HEK293 (cell line): ENCODE results near the gene GAL3ST3.

Source experiments
- CTCF ChIA-PET: fragments of 350-600 bp; formaldehyde crosslinking; extraction: SDS; loops from one replicate; lab custom pipeline; 2021; ENCODE audit warnings: antibody characterized with exemption; lab: Yijun Ruan, JAX
- POLR2A ChIA-PET: fragments of 300-600 bp; formaldehyde crosslinking; extraction: SDS; loops from one replicate; lab custom pipeline; 2020; ENCODE audit warnings: antibody characterized with exemption, inconsistent platforms; lab: Yijun Ruan, JAX
- H3K27ac ChIP-seq: fragments of 200-500 bp; sonication (Bioruptor generic); 2 replicates; pipeline ENCODE4 v1.5.1; 2014; ENCODE audit warnings: low read depth, low read length, control low read depth, inconsistent platforms; ENCODE audit errors: extremely low read depth
- H3K36me3 ChIP-seq, 2 experiments: fragments of 200-500 bp in 1 of 2; sonication (Bioruptor generic) in 1 of 2; 1 replicate in 1 of 2; 2 replicates in 1 of 2; pipeline ENCODE4 v1.5.1; 2014 to 2017; ENCODE audit warnings: inconsistent platforms in 2 of 2, low read length in 2 of 2; ENCODE audit not compliant: control insufficient read depth in 2 of 2, insufficient read depth in 1 of 2
- H3K4me1 ChIP-seq: fragments of 200-500 bp; sonication (Bioruptor generic); 2 replicates; pipeline ENCODE4 v1.5.1; 2014; ENCODE audit warnings: mild to moderate bottlenecking, low read length, inconsistent platforms; ENCODE audit not compliant: control insufficient read depth, insufficient read depth
- H3K4me3 ChIP-seq: 2 replicates; pipeline ENCODE4 v1.5.1; 2011; ENCODE audit warnings: low read depth, mild to moderate bottlenecking, control low read depth, low read length, moderate library complexity
- H3K9me3 ChIP-seq: fragments of 200-500 bp; sonication (Bioruptor generic); 2 replicates; pipeline ENCODE4 v1.5.1; 2014; ENCODE audit warnings: low read depth, low read length, inconsistent platforms; ENCODE audit not compliant: control insufficient read depth, insufficient read depth
- HOXC10 ChIP-seq: sonication (generic); formaldehyde crosslinking; IDR thresholded peaks from 2 replicates; pipeline ENCODE4 v1.8.1; 2023; ENCODE audit warnings: mild to moderate bottlenecking, missing genetic modification reagents
- KLF16 ChIP-seq: fragments of 450-650 bp; formaldehyde crosslinking; IDR thresholded peaks from 2 replicates; pipeline ENCODE4 v1.5.1; 2017; ENCODE audit warnings: missing biosample characterization, missing genetic modification characterization
- REPIN1 ChIP-seq: fragments of 450-650 bp; formaldehyde crosslinking; IDR thresholded peaks from 2 replicates; pipeline ENCODE4 v1.5.1; 2017; ENCODE audit warnings: missing biosample characterization, missing genetic modification characterization, low read depth
- SALL2 ChIP-seq: fragments of 450-650 bp; formaldehyde crosslinking; IDR thresholded peaks from 2 replicates; pipeline ENCODE4 v1.5.0; 2017; ENCODE audit warnings: missing biosample characterization, mild to moderate bottlenecking, missing genetic modification characterization, borderline replicate concordance
- ZBTB17 ChIP-seq: fragments of 450-650 bp; formaldehyde crosslinking; IDR thresholded peaks from 2 replicates; pipeline ENCODE4 v1.5.1; 2016; ENCODE audit warnings: missing biosample characterization, missing genetic modification characterization
- ZBTB20 ChIP-seq: fragments of 450-650 bp; formaldehyde crosslinking; IDR thresholded peaks from 2 replicates; pipeline ENCODE4 v1.5.1; 2016; ENCODE audit warnings: missing biosample characterization, missing genetic modification characterization
- ZNF146 ChIP-seq: fragments of 450-650 bp; formaldehyde crosslinking; IDR thresholded peaks from 2 replicates; pipeline ENCODE4 v1.5.1; 2016; ENCODE audit warnings: missing biosample characterization, missing genetic modification characterization
- ZNF274 ChIP-seq, 2 experiments: fragments of 200-500 bp in 1 of 2; fragments of 450-650 bp in 1 of 2; sonication (Bioruptor generic) in 1 of 2; formaldehyde crosslinking in 1 of 2; IDR thresholded peaks; 2 replicates each; pipeline versions ENCODE4 v1.5.1 to v1.6.1; 2014 to 2016; ENCODE audit warnings: borderline replicate concordance in 1 of 2, inconsistent platforms in 1 of 2, low read length in 1 of 2, missing biosample characterization in 1 of 2, missing genetic modification characterization in 1 of 2
- ZNF280D ChIP-seq: fragments of 450-650 bp; formaldehyde crosslinking; IDR thresholded peaks from 2 replicates; pipeline ENCODE4 v1.5.1; 2016; ENCODE audit warnings: missing biosample characterization, missing genetic modification characterization
- ZNF324 ChIP-seq: fragments of 450-650 bp; formaldehyde crosslinking; IDR thresholded peaks from 2 replicates; pipeline ENCODE4 v1.5.1; 2016; ENCODE audit warnings: missing biosample characterization, missing genetic modification characterization
- ZNF341 ChIP-seq: fragments of 450-650 bp; formaldehyde crosslinking; IDR thresholded peaks from 2 replicates; pipeline ENCODE4; 2016; ENCODE audit warnings: low read depth, missing biosample characterization, missing genetic modification characterization
- ZNF350 ChIP-seq: fragments of 450-650 bp; formaldehyde crosslinking; IDR thresholded peaks from 2 replicates; pipeline ENCODE4 v1.5.0; 2017; ENCODE audit warnings: missing biosample characterization, mild to moderate bottlenecking, missing genetic modification characterization
- ZNF404 ChIP-seq: fragments of 450-650 bp; formaldehyde crosslinking; IDR thresholded peaks from 2 replicates; pipeline ENCODE4 v1.5.1; 2017; ENCODE audit warnings: missing biosample characterization, missing genetic modification characterization
- ZNF777 ChIP-seq: fragments of 450-650 bp; formaldehyde crosslinking; IDR thresholded peaks from 2 replicates; pipeline ENCODE4 v1.5.1; 2017; ENCODE audit warnings: missing biosample characterization, missing genetic modification characterization, borderline replicate concordance
- ZSCAN23 ChIP-seq: fragments of 450-650 bp; formaldehyde crosslinking; IDR thresholded peaks from 2 replicates; pipeline ENCODE4 v1.5.1; 2016; ENCODE audit warnings: missing biosample characterization, missing genetic modification characterization
- ZSCAN30 ChIP-seq: fragments of 450-650 bp; IDR thresholded peaks from 2 replicates; pipeline ENCODE4 v1.5.1; 2018; ENCODE audit warnings: missing biosample characterization, mild to moderate bottlenecking, missing genetic modification characterization, moderate library complexity
- TF ChIP-seq, protein P1 (sequence below): fragments of 450-650 bp; formaldehyde crosslinking; IDR thresholded peaks from 2 replicates; pipeline ENCODE4 v1.5.1; 2016; ENCODE audit warnings: missing biosample characterization, missing genetic modification characterization

The GAL3ST3 gene

GRCh38 chr11:66084821-66085475 is 36.0 kb upstream of the GAL3ST3 start:
- TF ChIP-seq ZSCAN30 (no peak), ZBTB17 (tag by site-specific recombination) (peak; percentile 45), ZNF324 (no peak), ZNF350 (no peak), ZNF341 (tag by site-specific recombination) (peak; percentile 52), ZBTB20 (no peak)
- TF ChIP-seq, protein P1, sequence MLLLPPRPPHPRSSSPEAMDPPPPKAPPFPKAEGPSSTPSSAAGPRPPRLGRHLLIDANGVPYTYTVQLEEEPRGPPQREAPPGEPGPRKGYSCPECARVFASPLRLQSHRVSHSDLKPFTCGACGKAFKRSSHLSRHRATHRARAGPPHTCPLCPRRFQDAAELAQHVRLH: no peak
- no peaks in the 10 kb centered on the region for H3K36me3 ChIP-seq
- POLR2A ChIA-PET: interaction anchor here (0.7 to 1.2 kb wide), 2 partner anchors 34 to 35 kb away, joined by 7 read pairs; no protein-coding TSS in a partner anchor
- CTCF ChIA-PET: interaction anchor here (0.6 to 2.4 kb wide), 3 partner anchors 16 to 40 kb away, joined by 4 to 15 read pairs (median 4); no protein-coding TSS in a partner anchor
- H3K4me3 ChIP-seq: no peak overlapping the region
- no peaks in the 10 kb centered on the region for H3K9me3 ChIP-seq
- H3K4me1 ChIP-seq: peaks cover 21% of the 10 kb centered on the region
- H3K27ac ChIP-seq: no peak overlapping the region

- Histone ChIP-seq H3K4me3 (no peak overlapping the region), H3K27ac (peak overlapping the region; percentile 3; the same call in 1 of the 2 replicates), H3K9me3 (no peaks in the 10 kb centered on the region), H3K4me1 (peaks cover 21% of the 10 kb centered on the region), H3K36me3 (no peaks in the 10 kb centered on the region)
- ChIA-PET POLR2A (interaction anchor here (0.9 kb wide), 1 partner anchor 13 kb away, joined by 3 read pairs; no protein-coding TSS in a partner anchor), CTCF (interaction anchor here (1.6 to 2.4 kb wide), 2 partner anchors 15 to 49 kb away, joined by 3 to 15 read pairs; no protein-coding TSS in a partner anchor)
- TF ChIP-seq REPIN1 (tag by site-specific recombination) (no peak), ZNF274 (IDR thresholded peaks at IDR 0.05; ENCODE audit: low read length) (no peak), ZNF274 (tag by site-specific recombination; IDR thresholded peaks at IDR 0.05; ENCODE audit: borderline replicate concordance) (no peak), ZNF280D (tag by site-specific recombination) (no peak), ZNF777 (tag by site-specific recombination) (no peak), ZNF146 (tag by site-specific recombination) (no peak), KLF16 (tag by site-specific recombination) (no peak), HOXC10 (no peak), ZNF404 (tag by site-specific recombination) (no peak), ZSCAN23 (tag by site-specific recombination) (no peak), SALL2 (tag by site-specific recombination) (no peak)
Measured at GRCh38 chr11:66083767-66084166, 34.8 kb upstream of the GAL3ST3 start.
